NCI-H345 treated with DMSO at 0.1 percent for 48 hours (cell line): ENCODE results near the gene ZNF700.
"Not testable (repeated sequence)": the region's sequence is repeated elsewhere in the genome, so short reads cannot be mapped to it uniquely, and the experiment has no call there.

Experiments
- DNase-seq: peaks from one replicate; lab custom pipeline; 2025; ENCODE audit not compliant: unreplicated experiment; lab: John Stamatoyannopoulos, UW

Gene ZNF700

GRCh38 chr19:11924886-11925650 lies at the start of gene ZNF700:
Gene ZNF700 (plus strand): TSS chr19:11925107. CDS start chr19:11925211, 104 bp downstream.
- peak; percentile 18 for DNase-seq

- DNase-seq, result not testable (repeated sequence)
Observed at GRCh38 chr19:11879687-11880266, 45.1 kb upstream of the ZNF700 start.

- no peak for DNase-seq
Observed at GRCh38 chr19:11880598-11880997, 44.3 kb upstream of the ZNF700 start.

- no peak for DNase-seq
Observed at GRCh38 chr19:11881151-11881800, 43.6 kb upstream of the ZNF700 start.

GRCh38 chr19:11882606-11883005 lies 42.3 kb upstream of the ZNF700 start:
- no peak for DNase-seq

GRCh38 chr19:11887234-11887610 lies 37.7 kb upstream of the ZNF700 start:
- DNase-seq, result no peak

GRCh38 chr19:11887611-11888531 lies 37.0 kb upstream of the ZNF700 start, which contains the start of gene ZNF69:
Gene ZNF69 (plus strand): TSS chr19:11887782. CDS start chr19:11887924, 142 bp downstream.
- DNase-seq, result peak; percentile 0

GRCh38 chr19:11889901-11890300 lies 35.0 kb upstream of the ZNF700 start:
- not testable (repeated sequence) for DNase-seq

- DNase-seq, result no peak
Observed at GRCh38 chr19:11890634-11891033, 34.3 kb upstream of the ZNF700 start.

- DNase-seq, result no peak
Observed at GRCh38 chr19:11894851-11895250, 30.1 kb upstream of the ZNF700 start.

- no peak for DNase-seq
Observed at GRCh38 chr19:11902228-11902627, 22.7 kb upstream of the ZNF700 start.

- no peak for DNase-seq
Observed at GRCh38 chr19:11905928-11906327, 19.0 kb upstream of the ZNF700 start.

GRCh38 chr19:11911937-11912336 lies 13.0 kb upstream of the ZNF700 start:
- DNase-seq, result not testable (repeated sequence)

- not testable (repeated sequence) for DNase-seq
Observed at GRCh38 chr19:11914417-11915051, 10.4 kb upstream of the ZNF700 start.

- no peak for DNase-seq
Observed at GRCh38 chr19:11921852-11922495, 2.9 kb upstream of the ZNF700 start.

GRCh38 chr19:11925651-11926187 lies 812 bp downstream of the ZNF700 start:
- not testable (repeated sequence) for DNase-seq

GRCh38 chr19:11927227-11927626 lies 2.3 kb downstream of the ZNF700 start:
- DNase-seq, result no peak

- DNase-seq, result no peak
Observed at GRCh38 chr19:11931051-11931450, 6.1 kb downstream of the ZNF700 start.

- no peak for DNase-seq
Observed at GRCh38 chr19:11931513-11931912, 6.6 kb downstream of the ZNF700 start.

- not testable (repeated sequence) for DNase-seq
Observed at GRCh38 chr19:11935829-11936228, 10.9 kb downstream of the ZNF700 start.
